CD1c-positive myeloid dendritic cell (primary cell): ENCODE data around the gene DDHD1.

Experiments used
- DNase-seq: peaks from one replicate; pipeline ENCODE4 v3.0.0-alpha.2; 2016; ENCODE audit errors: extremely low spot score

The DDHD1 gene

GRCh38 chr14:52995998-52996397 lies 157.1 kb downstream of the DDHD1 start:
- DNase-seq = no peak

GRCh38 chr14:52992236-52992870 lies 160.8 kb downstream of the DDHD1 start:
- no peak for DNase-seq

GRCh38 chr14:52988139-52988538 lies 165.0 kb downstream of the DDHD1 start:
- no peak for DNase-seq

DNA sequence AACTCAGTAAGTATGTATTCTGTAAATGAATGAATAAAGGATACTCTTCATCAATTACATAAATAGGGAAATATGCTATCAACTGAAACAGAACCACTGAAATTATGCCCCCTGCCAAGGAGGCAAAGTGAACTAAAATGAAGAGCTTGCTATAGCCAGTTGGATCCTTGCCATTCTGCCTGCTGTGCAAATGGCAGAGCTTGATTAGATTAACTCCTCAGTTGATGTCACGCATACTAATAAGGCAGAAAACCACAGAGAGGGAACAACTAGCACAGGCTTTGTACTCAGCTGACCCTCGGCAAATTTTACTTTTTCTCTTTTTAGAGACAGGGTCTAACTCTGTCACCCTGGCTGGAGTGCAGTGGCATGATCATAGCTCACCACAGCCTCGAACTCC lies 165.6 kb downstream of the DDHD1 start:
- no peak for DNase-seq

- DNase-seq = no peak
Measured at GRCh38 chr14:52987042-52987441, 166.1 kb downstream of the DDHD1 start.
